Left colon (tissue), 2 donors: ENCODE measurements around the gene CA9. TPM values are rescaled to one million over a fixed set of nuclear protein-coding genes. Genes with fewer than 3 reads are reported as not detected.
A peak's percentile ranks its signal among the peaks of the same experiment; 100 is the strongest.

Source experiments
- ATAC-seq: fragments of 200-7000 bp; cut with Tn5 transposase; one replicate; pipeline ENCODE4 v1.9.1; 2020; ENCODE audit warnings: mild to moderate bottlenecking, moderate library complexity
- DNase-seq, 2 donors: peaks; one replicate each; pipeline ENCODE4 v3.0.0-alpha.2; 2020
- intact Hi-C, 2 donors: fragments of 100-400 bp; cut with DNase I in 1 of 2; cut with micrococcal nuclease in 1 of 2; formaldehyde crosslinking; loops; one replicate each; pipeline versions ENCODE4 v1.11.2 to v1.14.0; 2022; cut with DNase I, micrococcal nuclease
- total RNA-seq, 2 donors: library from RNA; stranded (reverse); fragmentation: NEBNext Ultra II Directional; extraction: Animal tissue kit (Norgen Biotek cat#: 25700); gene quantifications; one replicate each; pipeline ENCODE4 v1.2.1, GENCODE V29; 2021
- donor health status: DM: no; HTN: no; CAD: no.
- donor health status: DM: yes; HTN: yes; CAD: no.

The CA9 gene
- total RNA-seq, 2 donors from 2014 or later, result 0.56 to 0.89 TPM

- DNase-seq (no peak), ATAC-seq (no peak)
- intact Hi-C loops, result no loop called here
These were observed 29.0 kb downstream of the CA9 start for GRCh38 chr9:35702696-35703095.

DNA sequence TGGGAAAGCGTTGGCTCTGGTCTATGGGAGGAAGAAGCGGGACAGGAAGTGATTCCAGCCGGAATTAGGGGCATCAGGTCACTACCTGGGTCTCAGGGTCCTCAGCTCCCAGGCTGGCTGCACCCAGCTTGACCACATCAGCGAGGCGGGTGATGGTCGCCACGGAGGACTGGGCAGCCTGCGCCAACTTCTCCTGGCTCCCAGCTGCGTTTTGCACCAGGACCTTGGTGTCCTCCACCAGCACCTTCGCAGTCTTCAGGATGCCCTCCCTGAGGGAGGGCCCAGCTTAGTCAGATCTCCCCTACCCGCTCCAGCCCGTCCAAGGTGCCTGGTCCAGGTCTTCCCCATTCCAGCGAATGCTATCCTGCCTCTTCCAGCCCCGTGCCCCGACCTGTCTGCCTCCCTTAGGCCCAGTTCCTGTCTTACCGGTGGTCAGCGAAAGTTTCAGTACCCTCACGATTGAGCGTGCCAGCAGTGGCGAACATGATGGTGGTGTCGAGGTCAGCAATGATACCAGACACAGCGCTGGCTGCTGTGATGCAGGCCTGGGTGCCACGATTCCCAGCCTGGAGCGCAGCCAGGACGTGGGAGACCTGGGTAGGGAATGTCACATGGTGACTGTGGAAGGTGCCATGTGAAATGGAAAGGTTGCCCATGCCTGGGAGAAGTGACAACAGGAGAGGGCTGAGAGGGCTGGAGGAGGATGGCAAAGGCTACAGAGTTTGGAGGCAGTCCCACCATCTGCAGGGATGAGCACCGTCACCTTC lies 30.4 kb downstream of the CA9 start:
- DNase-seq (no peak), ATAC-seq (no peak)
- intact Hi-C loops, result no loop called here

GRCh38 chr9:35705372-35705771 lies 31.6 kb downstream of the CA9 start:
- DNase-seq (no peak), ATAC-seq (no peak)
- intact Hi-C loops, result no loop called here

GRCh38 chr9:35705836-35706430 lies 32.2 kb downstream of the CA9 start:
- intact Hi-C loops, result no loop called here
- DNase-seq, result no peak
- peak; percentile 6 for ATAC-seq

GRCh38 chr9:35706951-35707350 lies 33.2 kb downstream of the CA9 start:
- ATAC-seq (no peak), DNase-seq (no peak)
- intact Hi-C loops, result no loop called here

- no peak for ATAC-seq
- intact Hi-C loops, result no loop called here
- no peak for DNase-seq
These were observed 34.4 kb downstream of the CA9 start for GRCh38 chr9:35708146-35708545.

DNA sequence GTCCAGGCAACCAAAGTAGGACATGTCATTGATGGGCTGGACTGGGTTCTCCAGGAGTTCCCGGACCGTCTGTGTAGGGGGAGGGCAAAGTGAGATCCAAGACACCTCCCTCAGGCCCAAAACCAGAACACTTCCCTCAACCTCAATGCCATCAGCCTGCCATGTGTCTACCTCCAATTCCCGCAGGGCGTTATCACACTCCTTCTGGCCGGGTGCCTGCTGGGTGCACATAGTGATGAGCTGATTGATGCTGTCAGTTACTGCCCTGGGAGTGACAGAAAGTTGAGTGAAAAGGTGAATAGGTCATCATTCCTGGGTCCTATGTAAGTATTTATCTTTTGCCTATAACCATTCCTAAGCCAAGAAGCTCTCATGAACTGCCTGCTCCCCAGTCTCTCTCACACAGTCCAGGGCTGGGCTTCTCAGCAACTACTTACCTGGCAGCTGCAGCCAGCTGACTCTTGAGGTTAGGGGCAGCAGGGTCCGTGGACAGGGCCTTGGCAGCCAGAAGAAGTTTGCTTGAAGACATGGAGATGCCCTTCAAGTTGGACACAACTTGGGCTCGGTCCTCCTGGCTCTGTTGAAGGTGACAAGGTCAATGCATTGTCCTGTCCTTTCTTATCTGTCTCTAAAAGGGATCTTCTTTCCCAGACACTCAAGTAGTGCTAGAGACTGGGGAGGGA lies 37.2 kb downstream of the CA9 start:
- ATAC-seq, result no peak
- DNase-seq, result no peak
- intact Hi-C loops, result no loop called here

DNA sequence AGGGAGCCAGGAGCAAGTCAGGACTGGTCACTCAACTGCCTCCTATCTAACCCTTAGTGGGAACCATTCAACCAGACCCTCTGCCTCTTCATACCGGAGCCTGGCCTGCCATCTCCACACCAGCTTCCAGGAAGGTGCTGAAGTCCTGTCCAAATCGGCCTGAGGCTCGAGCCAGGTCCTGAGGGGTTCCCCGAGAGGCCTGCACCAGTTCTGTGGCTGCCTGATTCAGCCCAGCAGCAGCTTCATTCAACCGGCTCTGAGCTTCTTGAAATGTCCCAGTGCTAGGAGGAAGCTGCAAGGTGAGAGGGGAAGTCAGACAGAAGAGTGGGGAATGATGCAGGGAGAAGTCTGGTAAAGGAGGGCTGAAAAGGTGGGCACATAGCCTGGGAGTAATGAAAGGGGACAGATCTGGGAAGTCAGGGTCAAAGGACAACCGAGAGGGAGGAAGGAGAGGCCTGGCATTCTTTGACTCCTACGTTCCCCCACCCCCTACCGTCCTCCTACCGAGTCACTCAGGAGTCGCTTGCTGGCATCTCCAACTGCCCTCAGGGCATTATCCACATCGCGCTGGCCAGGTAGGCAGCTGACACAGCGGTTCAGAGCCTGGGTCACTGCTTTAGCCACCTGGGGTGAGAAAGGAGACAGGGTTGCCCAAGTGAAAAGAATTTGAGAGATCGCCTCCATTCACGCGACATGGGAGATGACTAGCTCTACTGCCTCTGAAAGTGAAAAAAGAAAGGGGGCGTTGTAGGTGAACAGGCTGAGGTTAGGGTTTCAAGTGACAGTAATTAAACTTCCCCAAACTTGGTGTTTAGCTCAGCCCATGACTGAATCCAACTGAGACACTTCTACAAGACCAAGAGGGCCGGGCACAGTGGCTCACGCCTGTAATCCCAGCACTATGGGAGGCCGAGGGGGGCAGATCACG lies 38.0 kb downstream of the CA9 start:
- intact Hi-C loops, result no loop called here
- ATAC-seq (no peak), DNase-seq (no peak)

- DNase-seq, result no peak
- intact Hi-C loops, result no loop called here
- ATAC-seq, result no peak
These were observed 39.2 kb downstream of the CA9 start for GRCh38 chr9:35712762-35713400.

DNA sequence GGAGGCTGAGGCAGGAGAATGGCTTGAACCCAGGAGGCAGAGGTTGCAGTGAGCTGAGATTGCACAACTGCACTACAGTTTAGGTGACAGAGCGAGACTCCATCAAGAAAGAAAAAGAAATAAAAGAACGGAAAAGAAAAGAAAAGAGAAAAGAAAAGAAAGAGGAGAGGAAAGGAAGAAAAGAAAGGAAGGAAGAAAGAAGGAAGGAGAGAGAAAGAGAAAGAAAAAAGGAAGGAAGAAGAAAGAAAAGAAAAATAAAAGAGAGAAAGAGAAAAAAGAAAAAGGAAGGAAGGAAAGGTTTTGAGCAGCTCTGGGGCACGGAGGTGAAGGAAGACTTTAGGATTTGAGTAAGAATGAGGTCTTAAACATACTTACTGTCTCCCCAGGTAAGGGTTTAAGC lies 39.9 kb downstream of the CA9 start:
- DNase-seq, result no peak
- ATAC-seq, result no peak
- intact Hi-C loops, result no loop called here

- ATAC-seq, result no peak
- no peak for DNase-seq
- intact Hi-C loops, result no loop called here
These were observed 40.4 kb downstream of the CA9 start for GRCh38 chr9:35714123-35714522.

DNA sequence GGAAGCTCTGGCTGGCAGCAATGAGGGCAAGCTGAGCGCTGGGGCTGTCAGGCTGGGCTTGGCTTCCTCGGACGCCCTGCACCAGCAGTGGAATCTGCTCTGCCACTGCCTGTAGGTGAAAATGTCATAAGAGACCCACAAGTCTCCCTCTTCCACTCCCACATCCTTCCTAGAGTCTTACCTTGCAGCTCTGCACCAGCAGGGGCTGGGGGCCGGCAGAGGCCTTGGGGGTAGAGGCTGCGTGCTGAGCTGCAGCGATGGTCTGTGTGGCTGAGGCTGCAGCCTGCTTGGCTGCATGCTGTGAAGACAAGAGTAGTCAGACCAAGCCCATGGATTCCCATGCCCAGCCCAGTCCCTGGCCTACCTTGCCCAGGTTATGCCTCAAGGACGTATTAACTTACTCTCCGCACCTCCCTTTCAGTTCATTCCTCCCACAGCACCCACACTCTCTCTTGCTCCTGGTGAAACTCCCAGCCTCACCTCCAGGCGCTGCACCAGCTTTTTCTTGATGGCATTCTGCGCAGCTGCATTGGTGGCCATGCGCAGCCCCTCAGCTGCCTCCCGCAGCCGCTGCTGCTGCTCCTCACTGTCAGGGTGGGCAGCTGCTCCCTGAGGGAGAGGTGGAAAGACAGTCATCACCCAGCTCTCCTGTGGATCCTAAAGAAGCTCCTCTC lies 41.0 kb downstream of the CA9 start:
- ATAC-seq (no peak), DNase-seq (no peak)
- intact Hi-C loops, result no loop called here

DNA sequence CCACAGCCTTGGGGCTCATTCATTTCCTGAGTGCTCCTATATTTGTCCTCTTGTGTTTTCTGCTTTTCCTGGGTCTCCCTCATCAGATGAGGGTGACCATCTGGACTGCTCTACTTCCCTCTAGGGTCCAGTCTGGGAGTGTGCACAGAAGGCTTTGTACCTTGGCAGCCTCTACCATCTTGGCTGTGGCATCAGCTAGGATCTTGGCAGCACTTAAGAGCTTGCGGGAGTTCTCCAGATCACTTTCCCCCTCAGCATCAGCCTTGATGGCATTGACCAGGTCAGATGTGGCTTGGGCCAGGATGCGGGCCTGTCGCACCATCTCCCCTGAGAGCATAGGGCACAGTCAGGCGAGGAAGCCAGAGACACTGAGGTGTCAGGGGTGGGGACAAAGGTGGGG lies 42.5 kb downstream of the CA9 start:
- intact Hi-C loops, result no loop called here
- ATAC-seq, result peak; percentile 34
- DNase-seq, result no peak

- intact Hi-C loops, result no loop called here
- ATAC-seq, result no peak
- no peak for DNase-seq
These were observed 43.6 kb downstream of the CA9 start for GRCh38 chr9:35717132-35717870.

DNA sequence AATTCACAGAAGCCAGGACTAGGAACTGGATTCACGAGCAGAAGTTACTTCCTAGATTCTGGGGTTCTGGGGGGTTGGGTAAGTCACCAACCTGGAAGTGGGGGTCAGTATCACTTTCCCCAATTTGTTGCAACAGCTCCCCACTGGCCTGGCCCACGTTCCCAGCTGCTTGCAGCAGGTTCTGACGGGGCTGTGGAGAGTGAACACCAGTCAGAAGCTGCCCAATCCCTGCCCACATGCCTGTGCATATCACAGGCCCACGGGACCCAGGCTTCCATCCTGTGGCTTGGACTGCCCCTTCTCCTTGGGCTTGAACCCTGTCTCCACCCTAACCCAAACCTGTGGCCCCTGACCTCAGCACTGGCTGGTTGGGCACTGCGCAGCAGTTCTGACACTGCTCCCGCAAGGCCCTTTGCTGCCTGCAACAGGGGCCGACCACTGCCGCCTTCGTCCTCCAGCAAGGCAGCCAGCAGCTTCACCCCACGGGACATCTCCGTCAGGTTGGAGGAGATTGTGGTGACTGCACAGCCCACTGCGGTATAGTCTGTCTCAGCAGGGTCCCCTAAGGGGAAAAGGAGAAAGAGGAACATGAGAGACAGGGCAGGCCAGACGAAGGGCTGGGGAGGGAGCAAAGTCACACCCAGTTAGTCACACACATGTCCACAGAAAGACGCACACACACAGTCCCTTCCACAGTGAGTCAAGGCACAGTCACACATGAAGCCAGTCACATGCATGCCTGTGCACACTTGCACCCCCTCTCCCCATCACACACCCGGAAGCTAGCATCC lies 45.2 kb downstream of the CA9 start:
- ATAC-seq, result no peak
- no peak for DNase-seq
- intact Hi-C loops, result no loop called here

DNA sequence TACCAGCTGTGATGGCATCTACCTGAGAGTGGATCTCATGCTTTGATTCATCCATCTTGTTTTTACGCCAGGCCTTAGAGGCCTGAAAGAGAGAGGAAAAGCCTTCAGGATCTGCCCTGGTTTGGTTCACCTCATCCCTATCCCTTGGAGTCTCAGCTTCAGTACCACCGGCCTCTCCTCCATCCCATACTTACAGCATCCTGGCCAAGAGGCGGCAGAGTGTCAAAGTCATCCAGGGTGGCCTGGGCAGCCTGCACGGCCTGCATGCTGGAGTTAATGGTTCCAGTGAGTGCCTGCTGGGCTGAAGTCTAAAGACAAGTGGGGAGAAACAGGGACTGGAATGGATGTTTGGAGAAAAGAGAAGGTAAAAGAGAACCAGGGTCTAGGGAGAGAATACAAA lies 45.8 kb downstream of the CA9 start:
- intact Hi-C loops, result no loop called here
- no peak for DNase-seq

GRCh38 chr9:35723426-35723825 lies 49.7 kb downstream of the CA9 start:
- ATAC-seq, result no peak
- intact Hi-C loops, result no loop called here
- DNase-seq, result no peak

More for the DNA sequence above, 45.8 kb downstream of the CA9 start:
- no peak for ATAC-seq
